AG08395 (cell line): ENCODE measurements around the gene CDK5R2.

ENCODE experiments used
- DNase-seq: peaks from one replicate; pipeline ENCODE4 v3.0.0; 2012; ENCODE audit warnings: mixed read lengths, low spot score

CDK5R2 gene

DNA sequence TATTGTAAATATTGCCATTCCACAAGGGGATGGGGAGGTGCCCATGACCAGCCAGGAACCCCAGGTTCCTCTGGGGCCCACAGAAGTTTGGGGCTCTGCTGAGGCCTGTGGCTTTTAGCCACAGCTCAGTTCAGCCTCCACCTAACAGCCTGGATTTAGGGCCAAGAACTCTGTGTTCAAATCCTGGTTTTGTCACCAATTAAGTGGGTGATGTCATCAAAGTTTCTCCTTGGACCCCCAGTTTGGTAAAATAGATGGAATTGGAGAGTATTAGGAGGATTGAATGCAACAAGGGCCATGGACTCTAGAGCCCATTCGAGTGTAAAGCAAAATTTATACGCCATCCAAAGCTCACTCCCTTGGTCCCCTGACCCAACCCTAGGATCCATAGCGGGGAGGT lies 28.7 kb downstream of the CDK5R2 start:
- DNase-seq = no peak

DNA sequence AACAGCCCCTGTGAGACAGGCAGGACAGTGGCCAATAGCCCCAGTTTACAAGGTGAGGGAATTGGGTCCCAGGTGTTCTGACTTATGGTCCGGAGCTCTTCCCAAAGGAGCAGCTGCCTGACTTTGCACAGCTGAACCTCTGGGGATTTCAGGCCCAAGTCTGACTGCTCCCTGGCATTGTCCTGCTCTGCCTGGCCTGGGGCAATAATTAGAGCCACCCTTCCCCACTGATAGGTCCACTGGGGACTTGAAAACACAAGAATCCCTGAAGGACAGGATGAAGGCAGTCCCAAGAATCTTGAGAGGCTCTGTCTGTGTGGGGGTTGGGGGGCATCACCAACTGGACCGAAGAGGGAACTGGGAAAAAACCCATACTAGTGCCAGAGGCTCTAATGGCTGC lies 29.2 kb downstream of the CDK5R2 start:
- no peak for DNase-seq

DNA sequence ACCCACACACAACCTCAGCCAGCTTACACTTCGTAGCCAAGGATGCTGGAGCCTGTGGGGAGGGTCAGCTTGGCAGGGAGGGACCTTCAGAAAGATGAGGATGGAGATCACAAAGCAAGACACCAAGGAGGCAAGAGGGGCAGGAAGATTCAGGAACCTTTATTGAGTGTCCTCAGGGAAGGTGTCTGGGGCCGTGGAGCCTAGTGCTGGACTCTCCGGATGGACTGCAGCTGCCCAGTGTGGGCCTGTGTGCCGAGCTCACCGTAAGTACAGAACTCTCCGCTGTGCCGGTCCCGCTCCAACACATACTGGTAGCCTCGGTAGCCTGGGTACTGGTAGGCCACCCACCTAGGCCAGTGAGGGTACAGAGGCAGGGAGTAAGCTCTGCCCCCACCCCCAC lies 30.6 kb downstream of the CDK5R2 start:
- DNase-seq = no peak

DNA sequence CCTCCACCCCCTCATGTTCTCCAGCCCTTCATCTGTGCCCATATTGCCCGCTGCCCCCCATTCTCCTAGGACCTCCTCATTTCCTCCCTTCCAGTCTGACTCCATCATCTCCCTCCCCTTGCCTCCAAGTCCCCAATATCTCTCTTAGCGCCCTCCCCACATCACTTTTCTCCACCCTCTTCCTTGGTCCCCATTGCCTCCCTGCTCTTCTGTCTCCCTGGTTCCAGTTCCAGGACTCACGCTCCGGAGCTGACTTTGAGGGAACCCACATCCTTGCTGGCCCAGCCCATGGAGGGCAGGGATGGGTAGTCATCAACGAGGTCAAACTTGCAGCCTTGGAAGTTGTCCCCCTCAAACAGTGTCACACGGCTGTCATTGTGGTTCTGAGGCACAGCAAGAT lies 31.1 kb downstream of the CDK5R2 start:
- no peak for DNase-seq

DNA sequence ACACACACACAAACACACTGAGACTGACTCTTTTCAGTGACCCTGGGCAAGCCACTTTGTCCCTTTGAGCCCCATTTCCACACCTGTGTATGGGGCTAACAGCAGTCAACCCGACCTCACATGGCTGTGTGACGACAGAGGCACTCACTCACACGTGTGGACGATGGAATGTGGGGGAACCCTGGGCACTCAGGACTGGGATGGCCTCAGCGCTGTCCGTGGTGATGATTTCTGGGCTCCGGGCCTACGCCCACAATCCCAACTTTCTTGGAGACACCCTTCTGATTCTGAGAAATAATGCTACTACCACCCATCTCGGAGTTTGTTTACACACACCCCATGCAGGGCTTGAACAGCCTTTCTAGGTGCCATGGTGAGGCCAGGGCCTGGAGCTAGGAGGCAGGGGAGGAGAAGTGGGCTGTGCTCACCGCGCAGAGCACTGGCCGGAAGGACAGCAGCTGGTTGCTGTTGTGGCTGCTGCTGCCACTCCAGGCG lies 32.3 kb downstream of the CDK5R2 start:
- DNase-seq = peak; percentile 65

DNA sequence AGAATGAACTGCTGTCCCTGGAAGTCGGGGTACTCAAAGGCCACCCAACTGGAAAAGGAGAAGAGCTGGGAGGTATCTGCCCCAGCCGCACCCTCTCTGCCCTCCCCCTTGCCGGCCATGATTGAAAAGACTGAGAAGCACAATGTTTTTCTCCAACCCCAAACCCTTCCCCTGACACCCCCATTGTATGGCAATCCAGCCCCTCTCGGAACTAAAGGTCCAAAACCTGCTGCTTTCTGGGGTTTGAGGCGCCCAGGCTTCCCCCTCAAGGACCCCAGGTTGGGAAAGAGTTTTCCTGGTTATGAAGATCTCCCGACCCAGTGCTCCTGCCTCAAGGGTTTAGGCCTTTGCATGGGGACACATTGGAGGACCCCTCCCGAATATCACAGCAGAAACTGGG lies 32.7 kb downstream of the CDK5R2 start:
- no peak for DNase-seq

DNA sequence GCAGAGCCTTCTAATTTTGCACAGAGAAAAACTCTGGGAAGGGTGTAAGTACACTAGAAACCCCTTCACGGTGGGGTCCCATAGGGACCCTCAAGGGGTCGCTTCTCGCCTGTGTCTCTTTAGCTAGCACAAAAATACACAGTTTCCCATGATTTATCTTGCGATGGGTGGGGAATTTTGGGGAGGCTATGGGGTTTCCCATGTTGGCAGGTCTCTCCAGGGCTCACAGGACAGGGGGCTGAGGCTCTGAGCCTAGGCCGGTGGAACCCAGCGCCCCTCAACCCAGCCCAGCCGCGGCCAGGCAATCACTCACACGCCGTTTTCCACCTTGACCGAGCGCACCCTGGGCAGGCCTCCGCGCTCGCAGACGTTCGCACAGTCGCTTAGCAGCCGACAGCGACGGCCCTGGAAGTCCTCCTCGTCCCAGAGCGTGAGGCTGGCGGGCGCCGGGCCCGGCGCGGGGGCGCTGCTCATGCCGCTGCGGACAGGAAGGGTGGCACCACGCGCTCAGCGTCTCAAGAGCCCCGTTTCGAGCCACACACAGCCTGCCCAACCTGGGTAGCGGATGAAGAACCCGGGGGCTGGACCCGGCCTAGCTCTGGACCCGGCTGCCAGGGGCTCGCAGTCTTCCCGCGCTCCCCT lies 33.4 kb downstream of the CDK5R2 start:
- no peak for DNase-seq

DNA sequence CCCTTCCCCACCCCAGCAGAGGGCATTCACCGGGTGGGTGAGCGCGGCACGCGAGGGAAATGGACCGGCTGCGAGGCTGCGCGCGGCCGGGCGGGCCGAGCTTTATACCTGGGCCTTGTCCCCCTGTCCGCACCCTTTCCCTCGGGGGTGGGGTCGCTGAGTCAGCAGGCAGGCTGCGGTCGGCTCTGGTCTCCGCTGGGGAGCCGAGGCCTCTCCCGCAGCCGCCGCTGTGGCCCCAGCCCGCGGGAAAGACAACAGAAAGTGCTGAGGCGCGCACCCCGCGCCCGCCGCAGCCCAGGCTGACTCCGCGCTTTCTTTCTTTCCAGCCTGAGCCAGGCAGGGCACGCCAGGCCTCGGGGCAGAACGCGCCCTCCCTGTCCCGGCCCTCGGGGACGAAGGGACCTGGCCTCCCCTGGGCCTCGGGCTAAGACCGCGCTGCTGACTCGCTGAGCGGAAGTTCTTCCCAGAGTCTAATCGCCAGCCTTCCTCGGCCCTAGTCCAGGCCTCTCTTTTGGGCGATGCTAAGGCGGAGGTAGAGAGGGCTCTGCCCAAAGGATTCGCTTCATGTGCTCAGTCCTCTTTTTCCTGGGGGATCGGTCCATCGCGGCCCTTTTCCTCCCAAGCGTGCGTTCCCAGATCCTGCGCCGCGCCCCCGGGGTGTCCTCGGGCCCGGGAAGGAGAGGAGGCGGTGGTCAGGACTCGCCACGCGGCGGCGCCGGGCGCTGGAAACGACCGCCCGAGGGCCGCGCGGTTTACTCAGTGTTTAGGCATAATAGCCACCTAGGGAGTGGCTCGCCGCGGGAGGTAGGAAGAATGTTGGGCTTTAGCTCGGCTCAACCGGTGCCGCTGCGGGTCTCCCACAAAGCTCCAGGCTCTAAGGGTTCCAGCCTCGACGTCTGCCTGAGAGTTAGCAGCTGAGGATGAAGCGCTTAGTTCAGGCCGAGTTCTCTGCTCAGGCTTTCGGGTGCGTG lies 34.2 kb downstream of the CDK5R2 start, which contains the start of gene CRYBA2:
TSS of gene CRYBA2 (minus strand) at position 78 of the 971 bp plus-strand sequence. CDS start 246 bp downstream, outside the sequence.
- DNase-seq = no peak

DNA sequence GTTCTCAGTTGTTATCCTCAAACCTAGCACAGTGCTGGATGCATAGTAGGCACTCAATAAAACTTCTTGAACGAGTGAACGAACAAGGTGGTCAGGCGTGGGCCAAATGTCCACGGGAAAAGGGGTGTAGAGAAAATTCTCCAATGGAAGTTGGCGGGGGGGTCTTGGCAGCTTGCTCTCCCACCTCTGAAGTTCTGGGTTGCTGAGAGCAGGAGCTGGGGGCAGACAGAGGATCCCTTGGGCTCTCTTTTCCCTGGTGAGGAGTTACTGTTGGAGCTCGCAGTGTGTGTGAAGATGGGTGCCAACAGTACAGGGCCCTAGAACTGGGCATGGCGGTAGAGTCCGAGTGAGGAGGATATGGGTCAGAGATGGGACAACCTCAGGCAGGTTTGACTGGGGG lies 36.1 kb downstream of the CDK5R2 start:
- DNase-seq = no peak

DNA sequence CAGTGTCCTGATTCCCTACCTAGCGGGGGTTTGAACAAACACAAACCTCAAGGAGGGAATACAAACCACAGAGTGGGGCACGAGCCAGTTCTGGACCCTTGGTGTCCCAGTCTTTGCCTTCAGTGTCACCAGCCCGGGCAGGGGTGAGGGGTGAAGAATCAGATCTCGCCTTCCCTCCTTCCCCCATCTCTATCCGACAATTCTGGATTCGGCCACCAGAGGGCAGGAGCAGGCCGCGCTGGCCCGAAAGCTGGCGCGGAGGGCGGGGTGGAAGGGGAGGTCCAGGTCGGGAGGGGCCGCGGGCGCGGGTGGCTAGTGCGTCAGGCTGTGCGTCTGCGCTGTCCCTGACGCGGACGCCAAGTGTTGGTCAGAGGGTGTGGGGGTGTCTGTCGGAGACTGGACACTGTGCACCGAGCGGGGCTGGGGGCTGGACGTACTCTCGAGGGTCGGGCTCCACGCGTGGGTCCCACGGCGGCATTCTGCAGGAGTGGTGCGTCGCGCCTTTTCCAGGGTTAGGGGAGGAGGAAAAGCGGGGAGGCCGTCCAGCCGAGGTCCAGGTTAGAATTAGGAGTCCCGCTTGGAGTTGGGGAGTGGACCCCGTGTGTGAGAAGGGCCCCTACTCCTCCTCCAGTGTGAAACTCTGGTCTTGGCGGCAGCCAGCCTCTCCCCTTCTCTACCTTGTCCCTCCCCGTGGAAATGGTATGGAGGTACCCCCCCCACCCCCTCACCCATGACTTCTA lies 36.7 kb downstream of the CDK5R2 start:
- DNase-seq = peak; percentile 95

DNA sequence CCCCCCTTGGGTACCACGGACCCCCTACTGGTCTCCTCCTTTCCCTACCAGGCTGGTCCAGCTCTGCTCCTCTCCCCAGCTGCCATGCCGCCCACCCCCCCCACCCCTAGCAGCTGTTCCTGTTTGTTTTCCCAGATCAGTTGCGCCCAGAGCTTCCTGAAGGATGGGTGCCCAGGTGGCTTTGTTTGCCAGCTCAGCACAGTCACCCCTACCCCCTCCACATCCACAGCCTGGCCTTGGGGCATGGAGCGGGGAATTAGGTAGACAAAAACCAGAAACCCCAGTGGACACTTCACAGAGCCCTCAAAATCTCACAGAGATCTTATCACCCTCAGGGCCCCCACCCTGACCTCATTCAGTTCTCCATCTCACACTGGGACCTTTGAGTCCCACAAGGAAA lies 37.5 kb downstream of the CDK5R2 start:
- DNase-seq = no peak

DNA sequence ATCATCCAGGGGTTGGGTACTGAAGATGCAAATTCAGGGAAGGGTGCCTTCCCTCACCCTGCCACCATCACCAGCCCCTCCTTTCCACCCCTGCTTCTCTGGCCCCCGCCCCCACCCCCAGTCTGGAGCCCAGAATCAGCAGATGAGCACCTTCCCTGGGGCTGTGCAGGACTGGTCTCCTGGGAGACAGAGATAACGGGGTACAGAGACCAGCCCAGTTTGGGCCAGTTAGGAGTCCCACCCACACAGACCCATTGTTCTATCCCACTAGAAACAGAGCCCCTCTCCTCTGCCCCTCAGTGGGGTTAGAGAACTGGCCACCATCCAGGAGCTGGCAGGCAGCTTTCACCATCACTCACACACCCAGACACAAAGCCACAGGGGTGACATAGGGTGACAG lies 38.3 kb downstream of the CDK5R2 start:
- no peak for DNase-seq

DNA sequence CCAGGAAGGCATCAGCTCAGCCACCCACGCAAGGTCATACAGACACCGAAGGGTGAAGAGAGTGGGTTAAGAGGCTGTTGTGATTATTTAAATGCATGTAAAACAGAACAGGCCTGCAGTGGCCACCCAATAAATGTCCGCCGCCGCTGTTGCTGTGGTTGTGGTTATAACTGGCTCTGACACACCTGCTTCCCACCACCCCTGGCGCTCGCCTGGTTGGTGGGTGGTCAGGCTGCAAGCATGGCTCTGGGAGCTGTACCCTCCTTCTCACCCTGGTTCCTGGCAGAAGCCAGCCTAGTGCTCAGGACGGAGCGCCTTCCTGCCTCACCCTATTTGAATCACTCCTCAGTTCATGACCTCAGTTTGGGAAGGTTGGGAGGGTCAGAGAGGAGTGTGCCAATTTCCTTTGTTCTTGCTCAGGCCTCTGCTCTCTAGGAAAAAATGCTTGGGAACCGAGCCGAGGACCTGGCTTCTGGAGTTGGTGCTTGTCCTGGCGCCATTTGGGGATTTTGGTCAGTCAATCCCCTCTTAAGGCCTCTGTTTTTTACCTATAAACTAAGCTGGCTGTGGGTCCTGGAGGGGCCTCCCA lies 39.0 kb downstream of the CDK5R2 start:
- DNase-seq = no peak

DNA sequence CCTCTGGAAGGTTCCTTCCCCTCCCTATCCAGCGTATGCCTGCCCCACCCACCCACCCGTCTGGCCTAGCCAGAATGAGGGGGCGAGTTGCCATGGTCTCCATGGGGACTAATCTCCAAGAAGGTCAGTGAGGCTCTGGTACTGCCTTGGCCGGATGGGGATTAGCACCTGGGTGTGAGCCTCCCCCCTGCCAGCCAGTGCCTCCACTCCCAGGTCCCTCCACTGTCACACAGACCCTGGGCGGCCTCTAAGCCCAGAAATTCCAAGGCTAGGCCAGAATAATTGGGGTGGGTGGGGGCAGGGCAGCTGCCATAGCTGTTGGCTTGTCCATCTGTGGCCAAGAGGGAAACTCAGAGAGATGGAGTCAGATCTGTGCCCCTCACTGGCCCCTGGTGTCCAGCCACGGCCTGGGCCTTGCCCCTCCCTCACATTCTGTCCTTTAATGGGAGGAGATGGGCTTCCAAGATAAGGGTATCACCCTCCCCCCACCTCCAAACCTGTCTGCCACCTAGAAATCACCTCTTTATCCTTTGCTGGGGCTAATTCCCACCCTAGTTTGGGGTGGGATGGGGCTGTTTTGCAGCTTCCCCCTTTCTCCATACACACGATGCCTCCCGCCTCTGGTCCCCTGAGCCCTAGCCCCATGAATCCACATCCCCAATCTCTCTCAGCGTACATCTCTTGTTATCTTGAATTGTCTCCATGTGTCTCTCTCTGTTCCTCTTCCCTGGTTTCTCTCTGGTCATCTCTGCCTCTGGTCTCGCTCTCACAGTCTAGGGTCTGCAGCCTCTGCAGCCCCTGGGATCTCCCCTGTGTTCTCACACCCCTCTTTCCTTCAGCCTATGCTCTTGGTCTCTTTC lies 39.8 kb downstream of the CDK5R2 start:
- DNase-seq = no peak

DNA sequence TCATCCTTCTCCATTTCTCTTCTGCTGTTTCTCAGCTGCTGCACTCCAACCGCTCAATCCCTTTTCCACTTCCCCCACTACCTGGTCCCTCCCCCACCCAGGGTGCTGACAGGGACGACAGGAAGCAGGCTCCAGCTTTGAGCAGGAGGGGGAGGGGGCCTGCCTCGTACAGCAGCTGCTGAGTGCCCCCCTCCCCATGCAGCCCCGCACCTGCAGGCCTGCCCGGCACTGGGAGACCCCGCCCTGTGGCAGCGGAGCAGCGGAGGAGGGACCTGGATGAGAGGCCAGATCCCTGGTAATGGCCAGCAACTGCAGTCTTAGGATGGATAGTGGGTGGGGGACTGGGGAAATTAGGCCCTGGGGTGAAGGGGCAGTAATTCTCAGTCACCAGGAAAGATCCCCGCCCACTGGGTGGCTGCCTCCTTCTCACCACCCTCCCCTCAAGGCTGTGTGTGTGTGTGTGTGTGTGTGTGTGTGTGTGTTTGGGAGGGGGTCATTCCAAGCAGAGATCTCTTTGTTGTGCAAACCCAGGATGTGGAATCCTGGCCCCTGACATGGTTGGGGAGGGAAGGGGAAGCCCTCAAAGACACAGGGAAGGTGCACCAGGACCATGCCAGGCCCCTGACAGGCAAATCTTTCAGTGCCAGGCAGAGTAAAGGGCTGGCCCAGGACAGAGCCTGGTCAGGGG lies 40.6 kb downstream of the CDK5R2 start:
- no peak for DNase-seq

DNA sequence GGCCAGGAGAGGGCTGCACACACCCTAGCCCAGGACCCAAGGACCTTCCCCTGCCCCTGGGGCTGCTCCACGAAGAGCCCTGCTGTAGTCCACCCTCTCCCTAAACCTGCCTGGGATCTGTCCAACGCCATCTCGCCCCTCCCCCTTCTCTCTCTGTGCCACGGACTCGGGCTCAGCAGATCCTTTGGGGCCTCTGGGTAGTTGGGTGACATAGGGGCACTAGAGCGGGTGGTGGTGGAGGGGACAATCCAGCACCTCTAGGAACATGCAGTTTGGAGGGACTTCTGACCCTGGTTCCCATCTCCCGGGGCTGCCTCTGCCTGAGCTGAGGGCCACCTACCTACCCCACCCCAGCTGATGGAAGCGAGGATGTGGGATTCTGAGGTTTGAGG lies 41.1 kb downstream of the CDK5R2 start:
- DNase-seq = no peak

DNA sequence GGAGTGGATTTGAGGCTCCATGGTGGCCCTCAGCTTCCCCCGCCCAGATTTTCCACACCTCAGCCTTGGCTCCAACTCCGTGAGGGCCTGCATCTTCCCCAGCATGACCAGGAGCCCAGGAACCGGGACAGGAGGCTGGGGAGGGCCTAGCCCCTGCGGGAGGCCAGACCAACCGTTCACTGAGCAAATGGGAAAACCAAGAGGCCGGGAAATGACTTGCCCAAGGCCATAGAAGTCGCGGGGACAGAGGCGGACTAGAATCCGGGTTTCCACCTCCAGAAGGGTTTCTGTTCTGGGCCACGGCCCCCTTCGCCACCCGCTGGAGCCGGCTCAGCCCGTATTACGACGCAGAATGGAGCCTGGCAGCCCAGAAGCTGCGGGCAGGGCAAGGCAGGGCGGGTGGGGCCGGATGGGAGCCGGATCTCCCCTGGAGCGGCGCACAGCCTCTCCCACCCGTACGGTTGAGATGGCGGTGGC lies 41.7 kb downstream of the CDK5R2 start:
- no peak for DNase-seq

DNA sequence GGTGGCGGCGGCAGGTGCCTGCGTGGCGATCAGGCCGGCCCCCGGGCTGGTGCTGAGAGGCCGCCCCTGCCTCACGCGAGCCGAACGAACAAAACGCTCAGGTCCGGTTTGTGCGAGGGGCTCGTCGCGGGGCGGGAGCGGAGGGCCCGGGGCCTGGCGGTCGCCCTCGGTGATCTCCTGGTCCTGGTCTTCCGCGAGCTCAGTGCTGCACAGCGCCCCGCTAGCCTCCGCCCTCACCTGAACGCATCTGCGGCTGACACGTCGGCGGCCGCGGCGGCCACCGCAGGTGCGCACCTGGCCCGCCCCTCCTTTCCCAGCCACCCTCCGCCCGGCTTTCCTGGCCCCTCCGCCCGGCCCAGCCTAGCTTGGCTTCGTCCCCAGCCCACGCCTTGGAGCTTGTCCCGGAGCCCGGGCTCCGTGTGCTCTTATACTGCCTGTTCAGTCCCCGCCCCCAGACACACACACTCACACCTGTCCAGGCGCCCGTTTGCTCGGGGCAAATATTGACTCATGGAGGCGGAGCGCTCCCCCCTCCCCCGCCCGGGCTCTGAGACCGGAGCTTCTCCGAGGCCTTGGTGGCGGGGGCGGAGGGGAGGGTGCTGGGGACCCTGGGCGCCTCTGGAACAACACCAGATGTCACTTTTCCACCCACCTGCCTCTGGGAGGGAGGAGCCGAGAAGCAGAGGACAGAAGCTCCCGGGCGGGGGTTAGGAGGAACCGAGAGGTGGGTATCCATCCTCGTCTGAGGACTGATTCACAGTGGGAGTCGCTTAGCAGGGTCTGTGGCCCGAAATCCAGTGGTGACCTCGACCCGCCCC lies 42.3 kb downstream of the CDK5R2 start:
- no peak for DNase-seq
